HG03469 (cell line): ENCODE measurements around the gene DNAJC5.
"Not testable (repeated sequence)": the region's sequence is repeated elsewhere in the genome, so short reads cannot be mapped to it uniquely, and the experiment has no call there.

ENCODE experiments used
- ATAC-seq: cut with Tn5 transposase; IDR thresholded peaks from one replicate; pipeline ENCODE4 v1.9.1; 2021; ENCODE audit warnings: mild to moderate bottlenecking, moderate library complexity, moderate number of reproducible peaks; ENCODE audit not compliant: unreplicated experiment

Gene DNAJC5

DNA sequence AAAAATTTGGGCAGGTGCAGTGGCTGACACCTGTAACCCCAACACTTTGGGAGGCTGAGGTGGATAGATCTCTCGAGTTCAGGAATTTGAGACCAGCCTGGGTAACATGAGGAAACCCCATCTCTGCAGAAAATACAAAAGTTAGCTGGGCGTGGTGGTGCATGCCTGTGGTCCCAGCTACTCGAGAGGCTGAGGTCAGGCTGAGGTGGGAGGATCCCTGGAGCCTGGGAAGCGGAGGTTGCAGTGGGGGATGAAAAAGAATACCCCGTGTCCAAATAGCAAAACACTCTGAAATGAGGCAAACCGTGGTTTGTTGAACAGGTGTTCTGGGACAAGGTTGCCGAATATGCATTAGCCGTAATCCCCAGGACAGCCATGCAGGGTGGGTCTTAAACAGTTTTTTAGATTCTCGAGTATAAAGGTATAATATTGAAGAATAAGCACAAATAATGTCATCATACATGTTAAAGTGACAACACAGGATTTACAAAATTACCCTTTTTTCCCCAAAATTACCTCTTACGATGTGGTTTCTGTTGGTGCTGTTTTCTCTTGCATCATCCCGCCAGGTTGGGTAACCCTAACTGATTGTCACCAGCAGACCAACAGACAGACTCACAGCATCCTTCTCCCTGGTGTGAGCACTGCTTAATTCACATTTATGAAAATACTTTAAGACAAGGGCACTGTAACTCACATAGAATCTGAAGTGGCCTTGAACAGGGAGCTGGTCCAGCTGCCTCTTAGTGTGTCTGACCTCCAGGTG is 9.1 kb downstream of the DNAJC5 start:
- ATAC-seq: no peak

DNA sequence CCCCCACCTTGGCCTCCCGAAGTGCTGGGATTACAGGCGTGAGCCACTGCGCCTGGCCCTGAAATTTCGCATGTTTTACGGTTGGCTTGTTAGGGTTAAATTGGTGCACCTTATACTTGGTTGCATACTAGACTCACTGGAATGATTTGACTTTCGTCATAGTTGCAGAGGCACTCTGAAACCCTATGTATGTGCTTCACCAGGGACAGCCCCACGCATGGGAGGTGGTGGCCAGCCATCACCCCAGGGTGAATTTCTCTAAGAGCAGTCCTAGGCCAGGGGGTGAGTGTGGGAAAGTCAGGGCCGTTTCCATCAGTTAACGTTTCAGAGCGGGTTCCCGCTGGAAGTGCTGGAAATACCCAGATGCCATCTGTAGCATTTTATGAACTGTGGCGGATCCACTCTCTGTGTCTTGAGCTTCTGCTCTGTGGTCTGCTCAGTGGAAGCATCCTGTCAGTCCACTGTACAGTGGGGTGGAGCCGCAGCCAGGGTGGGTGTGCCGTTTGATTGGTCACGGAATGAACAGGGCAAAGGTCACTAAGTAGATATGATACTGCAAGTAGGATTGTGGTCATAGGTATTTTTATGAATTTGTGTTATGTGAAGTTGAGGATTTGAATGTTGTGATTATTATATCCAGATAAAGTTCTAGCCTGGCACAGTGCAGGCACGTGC is 13.2 kb downstream of the DNAJC5 start:
- ATAC-seq: no peak

DNA sequence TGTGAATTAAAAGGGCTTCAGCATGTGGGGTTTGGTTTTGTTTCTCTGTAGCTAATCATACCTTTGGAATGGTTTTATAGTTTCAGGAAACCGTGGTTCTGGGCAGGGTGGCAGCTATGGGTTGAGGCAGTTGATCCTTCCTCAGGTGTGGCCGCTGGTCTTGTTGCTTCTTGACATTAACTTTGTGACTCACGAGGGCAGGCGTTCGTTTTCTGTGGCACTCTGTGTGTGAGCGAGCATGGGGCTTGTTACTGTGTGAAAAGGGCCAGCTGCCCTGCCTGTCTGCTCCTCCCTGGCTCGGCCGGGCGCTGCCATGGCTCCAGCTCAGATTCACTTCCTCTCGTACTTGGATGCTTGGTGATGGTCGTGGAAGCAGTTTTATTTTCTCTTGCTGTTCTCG is 16.2 kb downstream of the DNAJC5 start:
- no peak for ATAC-seq

DNA sequence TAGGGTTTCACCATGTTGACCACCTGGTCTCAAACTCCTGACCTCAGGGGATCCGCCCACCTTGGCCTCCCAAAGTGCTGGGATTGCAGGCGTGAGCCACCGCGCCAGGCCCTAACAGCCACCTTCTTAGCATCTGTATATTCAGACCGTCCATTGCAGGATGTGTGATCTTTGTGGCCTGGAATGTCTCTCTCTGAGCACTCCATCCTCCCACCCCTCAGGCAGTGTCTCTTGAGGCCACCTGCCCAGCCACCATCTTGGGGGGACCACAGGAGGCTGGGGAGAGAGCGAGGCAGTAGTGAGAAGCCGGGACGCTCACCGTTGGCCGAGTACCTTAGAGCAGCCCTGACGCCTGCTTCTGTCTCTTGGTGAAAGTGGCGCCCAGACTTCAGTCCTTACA is 18.8 kb downstream of the DNAJC5 start:
- ATAC-seq: no peak

DNA sequence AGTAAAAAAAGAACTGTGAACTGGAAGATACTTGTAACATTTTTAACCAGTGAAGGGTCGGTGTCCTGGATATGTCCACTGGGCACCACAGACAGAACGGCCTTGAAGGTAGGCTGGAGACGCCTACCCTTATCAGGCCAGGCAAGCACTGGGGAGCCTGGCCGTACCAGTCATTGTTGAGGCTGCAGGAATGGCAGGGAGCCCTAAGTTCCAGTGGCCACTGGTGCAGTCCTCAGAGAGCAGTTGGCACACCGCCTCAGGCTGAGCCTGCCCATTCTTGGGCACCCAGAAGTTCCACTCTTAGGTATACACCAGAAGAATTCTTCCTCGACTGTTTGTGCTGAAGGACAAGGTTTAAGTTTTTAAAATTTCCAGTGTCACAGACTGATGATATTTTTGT is 20.5 kb downstream of the DNAJC5 start:
- no peak for ATAC-seq

DNA sequence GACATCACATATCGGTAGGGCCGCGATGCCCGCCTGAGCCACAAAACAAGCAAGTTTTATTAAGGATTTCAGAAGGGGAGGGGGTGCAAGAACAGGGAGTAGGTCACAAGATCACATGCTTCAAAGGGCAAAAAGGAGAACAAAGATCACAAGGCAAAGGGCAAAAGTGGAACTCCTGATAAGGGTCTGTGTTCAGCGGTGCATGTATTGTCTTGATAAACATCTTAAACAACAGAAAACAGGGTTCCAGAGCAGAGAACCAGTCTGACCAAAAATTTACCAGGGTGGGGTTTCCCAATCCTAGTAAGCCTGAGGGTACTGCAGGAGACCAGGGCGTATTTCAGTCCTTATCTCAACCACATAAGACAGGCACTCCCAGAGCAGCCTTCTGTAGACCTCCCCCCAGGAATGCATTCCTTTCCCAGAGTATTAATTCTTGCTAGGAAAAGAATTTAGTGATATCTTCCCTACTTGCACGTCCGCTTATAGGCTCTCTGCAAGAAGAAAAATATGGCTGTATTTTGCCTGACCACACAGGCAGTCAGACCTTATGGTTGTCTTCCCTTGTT is 21.5 kb downstream of the DNAJC5 start:
- ATAC-seq: not testable (repeated sequence)

DNA sequence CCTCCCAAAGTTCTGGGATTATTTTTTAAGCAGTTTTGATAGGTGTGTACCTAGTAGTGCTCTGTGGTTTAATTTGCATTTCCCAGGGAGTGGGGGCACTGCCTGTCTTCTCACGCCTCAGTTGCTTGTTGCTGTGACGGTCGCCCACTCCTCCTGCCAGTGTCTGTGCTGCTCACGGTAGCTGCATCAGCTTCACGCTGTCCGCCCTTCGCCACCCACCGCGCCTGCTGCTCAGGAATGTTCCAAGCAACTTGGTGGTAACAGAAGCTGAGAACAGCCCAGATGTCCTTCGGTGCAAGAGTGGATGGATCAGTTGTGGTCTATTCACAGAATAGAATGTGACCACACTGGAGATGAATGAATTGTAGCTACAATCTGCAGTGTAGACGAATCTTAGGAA is 22.9 kb downstream of the DNAJC5 start:
- no peak for ATAC-seq

DNA sequence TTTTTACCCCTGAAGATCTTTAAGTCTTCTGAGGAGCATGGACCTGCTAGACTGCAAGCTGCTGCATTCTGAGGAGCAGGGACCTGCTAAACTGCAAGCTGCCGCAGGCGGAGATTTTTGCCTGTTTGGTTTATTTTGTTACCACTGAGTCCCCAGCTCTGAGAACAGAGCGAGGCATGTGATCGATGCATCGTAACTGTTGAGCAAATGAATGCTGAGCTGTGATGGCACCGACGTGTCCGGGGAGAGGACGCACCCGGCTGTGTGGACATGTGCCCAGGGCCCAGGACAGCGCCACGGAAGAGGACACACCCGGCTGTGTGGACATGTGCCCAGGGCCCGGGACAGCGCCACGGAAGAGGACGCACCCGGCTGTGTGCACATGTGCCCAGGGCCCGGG is 24.2 kb downstream of the DNAJC5 start:
- ATAC-seq: no peak

DNA sequence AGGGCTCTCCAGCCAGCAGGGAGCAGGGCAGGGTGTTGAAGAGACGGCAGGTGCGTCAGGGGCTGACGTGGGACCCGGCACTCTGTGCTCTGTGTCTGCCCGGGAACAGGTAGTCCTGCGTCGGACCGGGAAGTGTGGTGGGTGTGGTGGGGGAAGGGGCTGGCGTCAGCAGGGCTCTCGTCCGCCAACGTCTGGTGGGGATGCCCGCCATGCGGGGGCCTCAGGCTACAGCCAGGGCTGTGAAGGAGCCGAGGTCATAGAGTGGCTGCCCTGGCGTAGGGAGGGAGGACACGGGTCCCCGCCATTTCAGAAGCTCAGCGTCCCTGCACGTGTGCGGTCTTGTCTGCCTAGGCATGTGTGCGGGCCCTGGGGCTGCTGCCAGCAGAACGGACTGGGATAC is 25.3 kb downstream of the DNAJC5 start:
- no peak for ATAC-seq

DNA sequence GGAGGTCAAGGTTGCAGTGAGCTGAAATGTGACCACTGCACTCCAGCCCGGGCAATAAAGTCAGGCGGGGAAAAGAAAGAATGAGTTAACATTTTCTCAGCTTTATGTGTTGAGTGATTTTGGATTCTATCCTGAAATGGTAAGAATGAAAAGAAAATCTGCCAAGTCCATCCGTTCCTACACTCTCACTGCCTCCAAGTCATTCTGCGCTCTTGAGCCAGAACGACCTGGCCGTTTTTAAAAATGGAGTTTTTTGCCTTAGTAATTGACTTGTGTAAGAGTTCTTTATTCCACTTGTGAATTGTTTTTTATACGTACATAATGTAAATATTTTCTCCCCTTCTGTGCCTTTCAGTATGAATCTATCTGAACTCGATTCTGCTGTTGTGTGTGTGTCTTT is 28.7 kb downstream of the DNAJC5 start:
- ATAC-seq: no peak

DNA sequence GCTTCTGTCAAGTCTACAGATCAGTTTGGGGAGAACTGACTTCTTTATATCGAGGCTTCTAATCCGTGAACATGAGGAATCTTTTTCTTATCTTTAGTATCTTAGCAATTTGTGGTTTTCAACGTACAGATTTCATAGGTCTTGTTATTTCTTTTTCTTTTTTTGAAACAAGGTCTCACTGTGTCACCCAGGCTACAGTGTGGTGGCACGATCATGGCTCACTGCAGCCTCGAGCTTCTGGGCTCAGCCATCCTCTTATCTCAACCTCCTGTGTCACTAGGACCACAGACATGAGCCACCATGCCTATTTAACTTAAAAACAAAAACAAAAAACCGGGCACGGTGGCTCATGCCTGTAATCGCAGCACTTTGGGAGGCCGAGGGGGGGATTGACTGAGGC is 29.3 kb downstream of the DNAJC5 start:
- ATAC-seq: no peak

DNA sequence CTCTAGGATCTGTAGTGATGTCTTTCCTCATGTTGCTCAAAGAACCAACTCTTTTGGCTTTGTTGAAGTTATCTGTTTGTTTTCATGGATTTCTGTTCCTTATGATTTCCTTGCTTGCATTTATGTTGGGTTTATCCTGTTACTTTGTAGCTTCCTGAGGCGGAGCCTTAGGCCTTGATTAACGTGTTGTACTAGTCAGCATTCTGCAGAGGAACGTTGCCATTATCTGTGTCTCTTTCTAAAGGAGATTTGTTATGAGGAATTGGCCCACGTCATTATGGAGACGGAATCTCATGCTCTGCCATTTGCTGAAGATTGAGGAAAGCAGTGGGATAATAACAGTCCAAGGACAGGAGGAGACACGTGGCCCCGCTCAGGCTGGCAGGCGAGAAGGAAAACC is 31.4 kb downstream of the DNAJC5 start:
- ATAC-seq: no peak

DNA sequence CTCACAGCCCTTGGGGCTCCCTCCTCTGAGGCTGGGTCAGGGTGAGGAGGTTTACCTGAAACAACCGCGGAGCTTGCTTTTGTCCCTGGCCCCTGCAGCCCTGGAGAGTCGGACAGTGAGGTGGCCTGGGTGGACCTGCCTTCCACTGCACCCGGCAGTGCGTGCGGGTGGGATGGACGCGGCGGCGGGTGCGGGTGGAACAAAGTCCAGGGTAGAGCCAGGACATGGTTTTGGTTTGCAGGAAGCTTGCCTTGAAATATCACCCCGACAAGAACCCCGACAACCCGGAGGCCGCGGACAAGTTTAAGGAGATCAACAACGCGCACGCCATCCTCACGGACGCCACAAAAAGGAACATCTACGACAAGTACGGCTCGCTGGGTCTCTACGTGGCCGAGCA is 34.1 kb downstream of the DNAJC5 start:
- ATAC-seq: no peak

DNA sequence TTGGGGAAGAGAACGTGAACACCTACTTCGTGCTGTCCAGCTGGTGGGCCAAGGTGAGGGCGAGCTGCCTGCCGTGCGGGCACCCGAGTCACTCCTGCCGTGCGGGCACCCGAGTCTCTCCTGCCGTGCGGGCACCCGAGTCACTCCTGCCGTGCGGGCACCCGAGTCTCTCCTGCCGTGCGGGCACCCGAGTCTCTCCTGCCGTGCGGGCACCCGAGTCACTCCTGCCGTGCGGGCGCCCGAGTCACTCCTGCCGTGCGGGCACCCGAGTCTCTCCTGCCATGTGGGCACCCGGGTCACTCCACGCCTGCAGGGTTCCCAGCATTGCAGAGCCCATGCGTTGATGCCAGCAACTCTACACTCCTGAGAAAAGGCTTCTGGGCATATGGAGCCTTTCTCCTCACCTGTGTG is 34.6 kb downstream of the DNAJC5 start:
- not testable (repeated sequence) for ATAC-seq

DNA sequence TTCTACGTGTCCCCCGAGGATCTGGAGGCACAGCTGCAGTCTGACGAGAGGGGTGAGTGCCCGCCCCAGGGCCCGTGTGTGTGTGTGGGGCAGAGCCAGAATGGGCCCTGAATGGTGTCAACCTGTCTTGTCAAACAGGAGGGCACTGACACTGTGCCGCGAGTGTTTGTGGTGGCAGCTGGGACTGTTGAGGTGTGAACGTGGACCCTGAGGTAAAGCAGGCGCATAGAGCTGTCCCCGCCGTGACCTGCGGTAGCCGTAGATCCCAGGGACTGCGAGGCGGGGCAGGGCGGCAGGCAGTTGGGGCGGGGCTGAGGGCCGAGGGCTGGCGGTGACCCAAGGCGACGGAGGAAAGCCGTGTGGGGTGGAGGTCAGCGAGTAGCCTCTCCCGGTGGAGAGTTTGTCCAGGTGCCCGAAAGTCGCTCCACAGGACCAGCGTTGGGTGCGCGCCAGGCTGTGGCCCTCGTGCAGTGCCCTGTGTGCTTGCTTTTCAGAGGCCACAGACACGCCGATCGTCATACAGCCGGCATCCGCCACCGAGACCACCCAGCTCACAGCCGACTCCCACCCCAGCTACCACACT is 36.1 kb downstream of the DNAJC5 start:
- ATAC-seq: no peak

DNA sequence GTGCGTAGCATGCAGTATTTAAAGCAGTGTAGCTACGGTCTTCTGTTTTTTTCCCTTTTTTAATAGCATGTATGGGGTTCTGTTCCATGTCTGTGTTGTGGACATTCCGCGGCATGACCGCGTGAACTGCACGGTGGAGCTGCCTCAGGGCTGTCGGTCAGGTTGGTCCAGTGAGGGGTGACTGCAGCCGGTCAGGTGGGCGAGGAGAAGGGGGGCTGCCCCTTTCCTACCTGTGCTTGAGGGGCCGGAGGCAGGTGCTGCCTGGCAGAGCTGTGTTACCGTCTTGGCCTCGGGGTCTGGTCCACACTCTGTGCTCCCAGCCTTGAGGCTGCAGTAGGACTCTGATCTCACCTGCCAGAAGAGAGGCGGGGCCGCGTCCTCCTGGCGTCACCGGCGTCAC is 36.8 kb downstream of the DNAJC5 start:
- no peak for ATAC-seq

DNA sequence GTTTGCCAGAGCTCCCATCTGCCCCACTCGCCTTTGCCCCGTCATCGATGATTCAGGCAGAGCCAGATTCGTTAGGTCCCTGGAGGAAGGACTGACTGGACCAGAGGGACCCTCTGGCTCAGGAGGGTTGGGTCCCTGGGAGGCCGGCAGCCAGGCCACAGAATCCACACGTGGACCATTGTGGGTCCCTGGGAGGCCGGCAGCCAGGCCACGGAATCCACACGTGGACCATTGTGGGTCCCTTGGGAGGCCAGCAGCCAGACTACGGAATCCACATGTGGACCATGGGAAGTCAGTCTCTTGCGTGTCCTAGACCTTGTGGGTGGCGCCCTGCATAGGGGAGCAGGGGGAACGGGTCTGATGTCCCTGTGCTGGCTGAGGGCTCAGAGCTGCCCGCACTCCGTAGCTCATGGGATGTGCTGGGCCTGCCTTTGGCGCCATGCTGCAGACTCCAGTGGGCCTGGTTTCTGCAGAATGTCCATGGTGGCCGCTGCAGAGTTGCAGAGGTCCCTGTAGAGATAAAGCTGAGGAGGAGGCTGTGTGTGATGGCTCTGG is 37.8 kb downstream of the DNAJC5 start:
- ATAC-seq: no peak

DNA sequence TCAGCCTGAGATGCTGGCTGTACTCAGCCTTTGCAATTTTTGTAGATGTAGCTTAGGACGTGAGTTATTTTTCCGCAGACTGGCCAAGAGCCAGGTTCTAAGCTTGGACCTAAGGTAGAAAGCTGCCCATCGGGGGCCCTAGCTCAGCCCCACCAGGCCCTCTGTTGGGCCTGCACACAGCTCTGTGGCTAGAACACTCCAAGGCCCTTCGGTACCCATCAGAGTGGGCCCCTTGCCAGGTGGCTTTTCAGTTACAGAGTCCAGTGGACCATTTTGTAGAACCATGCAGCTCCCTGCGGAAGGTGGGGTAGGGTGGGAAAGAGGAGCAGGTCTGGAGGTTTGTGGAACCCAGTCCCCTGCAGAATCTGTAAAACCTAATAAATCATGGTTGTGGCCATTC is 38.7 kb downstream of the DNAJC5 start:
- ATAC-seq: no peak

DNA sequence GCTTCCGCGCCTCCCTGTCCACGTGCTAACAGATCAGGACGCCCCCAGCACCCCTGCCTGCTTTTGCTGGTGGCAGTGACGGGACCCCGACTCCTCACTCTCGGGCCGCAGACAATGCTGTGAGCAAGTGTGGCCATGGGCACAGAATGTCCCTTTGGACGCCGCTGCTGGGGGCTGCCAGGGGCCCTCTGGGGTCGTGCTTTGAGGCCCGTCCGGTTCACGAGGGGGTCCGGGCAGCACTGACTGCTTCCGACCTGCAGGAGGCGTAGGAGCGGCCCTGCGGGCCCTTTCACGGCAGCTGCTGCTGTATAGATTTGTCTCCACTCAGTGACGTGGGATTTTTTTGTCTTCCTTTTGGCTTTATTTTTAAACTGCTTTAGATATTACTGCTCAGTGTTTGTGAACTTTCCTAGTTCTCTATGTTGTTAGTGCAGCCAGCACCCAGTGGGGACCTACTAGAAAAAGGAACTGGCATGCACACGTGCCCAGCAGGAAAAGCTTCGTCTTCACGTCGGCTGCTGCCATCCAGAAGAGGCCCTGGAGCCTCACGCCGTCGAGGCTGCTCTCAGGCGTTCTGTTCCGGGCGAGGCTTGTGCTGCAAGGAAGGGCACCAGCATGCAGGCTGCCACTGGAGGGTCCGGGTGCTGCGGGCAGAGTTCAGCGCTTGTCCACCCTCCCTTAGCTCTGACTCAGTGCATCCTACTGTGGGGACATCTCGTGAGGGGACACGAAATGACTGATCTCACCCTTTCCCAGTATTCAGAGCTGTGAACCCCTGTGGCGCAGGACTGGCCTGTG is 39.5 kb downstream of the DNAJC5 start:
- no peak for ATAC-seq

DNA sequence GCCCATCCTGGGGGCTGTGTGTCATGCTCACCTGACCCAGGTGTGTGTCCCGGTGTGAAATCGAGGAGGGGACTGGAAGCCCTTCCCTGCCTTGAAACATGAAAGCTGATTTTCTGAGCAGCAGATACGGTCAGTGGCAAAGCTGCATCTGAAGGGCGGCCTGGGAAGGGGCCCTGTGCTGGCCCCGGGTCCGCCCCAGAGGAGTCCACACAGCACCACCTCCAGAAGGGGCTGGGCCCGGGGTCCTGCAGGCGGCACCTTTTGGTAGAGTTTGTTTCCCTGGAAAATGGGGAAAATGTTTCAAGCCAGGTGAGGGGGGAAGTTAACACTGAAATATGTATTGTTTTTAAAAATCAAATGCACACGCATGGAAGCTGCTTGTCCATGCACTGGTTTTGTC is 40.5 kb downstream of the DNAJC5 start:
- no peak for ATAC-seq

DNA sequence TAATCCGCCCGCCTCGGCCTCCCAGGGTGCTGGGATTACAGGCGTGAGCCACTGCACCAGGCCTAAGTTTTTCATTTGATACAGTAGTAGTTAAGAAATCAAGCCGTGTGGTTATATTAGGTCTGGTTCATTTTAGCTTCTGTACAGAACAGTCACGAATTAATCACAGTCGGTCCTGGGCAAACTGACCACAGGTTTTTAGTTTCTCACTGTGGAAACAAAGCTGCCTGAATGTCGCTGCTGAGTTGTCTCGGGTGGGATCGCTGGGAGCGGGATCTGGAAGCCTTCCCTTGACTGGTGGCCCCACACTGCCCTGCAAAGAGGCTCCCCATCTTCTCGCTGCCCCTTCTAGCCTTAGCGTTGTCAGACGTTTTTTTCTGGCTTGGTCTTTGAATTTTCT is 42.7 kb downstream of the DNAJC5 start:
- no peak for ATAC-seq
